Endodermal cell (in vitro differentiated cells): Measurements from ENCODE around the gene SP3. TPM values are rescaled to one million over a fixed set of nuclear protein-coding genes. Genes with fewer than 3 reads are reported as not detected.

Experiments
- DNase-seq: peaks from one replicate; pipeline ENCODE4 v3.0.0-alpha.2; 2017
- H3K27ac ChIP-seq: 2 replicates; pipeline ENCODE4 v1.5.1; 2013; ENCODE audit warnings: mild to moderate bottlenecking, low read depth, low read length, moderate library complexity
- H3K27me3 ChIP-seq: 2 replicates; pipeline ENCODE4 v1.6.1; 2013; ENCODE audit warnings: mild to moderate bottlenecking, low read length, moderate library complexity; ENCODE audit not compliant: insufficient read depth, control insufficient read depth, poor library complexity, severe bottlenecking
- H3K36me3 ChIP-seq: 2 replicates; pipeline ENCODE4 v1.7.0; 2013; ENCODE audit warnings: mild to moderate bottlenecking, low read length, moderate library complexity; ENCODE audit not compliant: control insufficient read depth, insufficient read depth
- H3K4me1 ChIP-seq: one replicate; pipeline ENCODE4 v1.7.0; 2013; ENCODE audit warnings: low read length; ENCODE audit not compliant: control insufficient read depth, insufficient read depth
- H3K4me3 ChIP-seq: 2 replicates; pipeline ENCODE4 v1.5.1; 2013; ENCODE audit warnings: mild to moderate bottlenecking, low read length, moderate library complexity
- H3K9ac ChIP-seq: 2 replicates; pipeline ENCODE4 v1.6.1; 2013; ENCODE audit warnings: mild to moderate bottlenecking, low read length, moderate library complexity; ENCODE audit not compliant: poor library complexity, severe bottlenecking; ENCODE audit errors: extremely low read depth
- H3K9me3 ChIP-seq: 2 replicates; pipeline ENCODE4 v1.6.1; 2013; ENCODE audit warnings: mild to moderate bottlenecking, low read length, moderate library complexity; ENCODE audit not compliant: control insufficient read depth
- H3K27ac Mint-ChIP-seq: 2 replicates; pipeline ENCODE4 v1.8.0; 2020; ENCODE audit warnings: mixed read lengths
- H3K27me3 Mint-ChIP-seq: 2 replicates; pipeline ENCODE4 v1.8.0; 2021; ENCODE audit warnings: mild to moderate bottlenecking, mixed read lengths; ENCODE audit not compliant: insufficient read depth
- H3K36me3 Mint-ChIP-seq: 2 replicates; pipeline ENCODE4 v1.8.0; 2020; ENCODE audit warnings: low read depth, mixed read lengths
- H3K4me1 Mint-ChIP-seq: 2 replicates; pipeline ENCODE4 v1.8.0; 2020; ENCODE audit warnings: mixed read lengths
- H3K4me3 Mint-ChIP-seq: 2 replicates; pipeline ENCODE4 v1.8.0; 2020; ENCODE audit warnings: mild to moderate bottlenecking, moderate library complexity, mixed read lengths
- H3K9me3 Mint-ChIP-seq: 2 replicates; pipeline ENCODE4 v1.8.0; 2020; ENCODE audit warnings: mild to moderate bottlenecking, mixed read lengths
- CTCF ChIP-seq: fragments of 200-600 bp; sonication (generic); conservative IDR thresholded peaks from 2 replicates; pipeline ENCODE4 v1.5.0; 2021; ENCODE audit warnings: antibody characterized with exemption, mild to moderate bottlenecking
- WGBS, 2 experiments: methylation state at CpG; one replicate each; pipeline versions ENCODE4 v1.1.5 to v1.1.7; 2013; ENCODE audit warnings: missing lambda C conversion rate in 2 of 2, mixed read lengths in 1 of 2; ENCODE audit not compliant: insufficient coverage in 1 of 2, insufficient read length in 1 of 2; 5-methylcytosine and 5-hydroxymethylcytosine counted together
- long read RNA-seq, 4 experiments: library from polyadenylated mRNA in 2 of 4; library from RNA in 1 of 4; library from capped mRNA in 1 of 4; stranded (forward) in 3 of 4; unstranded in 1 of 4; transcript quantifications; one replicate each; pipeline ENCODE4 v2.0.0, GENCODE V29; 2020 to 2021; ENCODE audit warnings: inconsistent platforms in 1 of 4
- polyA plus RNA-seq, 2 experiments: library from polyadenylated mRNA; stranded (reverse); fragments of 50-300 nt; gene quantifications; one replicate each; pipeline ENCODE4 v1.2.3, GENCODE V29; 2013
- total RNA-seq, 2 donors: library from RNA; stranded (reverse); fragmentation: NEBNext Ultra II Directional in 1 of 2; extraction: Animal tissue kit (Norgen Biotek cat#: 25700) in 1 of 2; gene quantifications; 2 replicates in 1 of 2; 3 replicates in 1 of 2; pipeline ENCODE4 v1.2.1, GENCODE V29; 2021

The SP3 gene
- total RNA-seq = 10 to 100 TPM; 80.2 to 83.7 TPM
- polyA plus RNA-seq (2013, experiment 1 of 2) = 86.8 TPM
- 81.4 TPM for polyA plus RNA-seq (2013, experiment 2 of 2)
- long read RNA-seq, experiment 1, full-length matches to known transcripts = 6 of 24 reads
- long read RNA-seq, experiment 1, partial matches to known transcripts = 7 of 24 reads
- long read RNA-seq, experiment 1, other reads (novel, unspliced or antisense) = 11 of 24 reads
- long read RNA-seq, experiment 2, full-length matches to known transcripts = 67 of 106 reads
- long read RNA-seq, experiment 2, partial matches to known transcripts = 23 of 106 reads
- long read RNA-seq, experiment 2, other reads (novel, unspliced or antisense) = 16 of 106 reads
- long read RNA-seq, experiment 3, full-length matches to known transcripts = 115 of 148 reads
- long read RNA-seq, experiment 3, partial matches to known transcripts = 16 of 148 reads
- long read RNA-seq, experiment 3, other reads (novel, unspliced or antisense) = 17 of 148 reads
- long read RNA-seq, experiment 4, full-length matches to known transcripts = 3 of 9 reads
- long read RNA-seq, experiment 4, partial matches to known transcripts = 5 of 9 reads
- long read RNA-seq, experiment 4, other reads (novel, unspliced or antisense) = 1 of 9 reads

- DNase-seq = peak; percentile 99
- WGBS, 2 experiments = 0% methylated on average over 16 to 52 of the region's 52 CpGs
- Mint-ChIP-seq H3K4me1 (peaks cover 28% of the 10 kb centered on the region), H3K9me3 (peaks cover 13% of the 10 kb centered on the region), H3K27me3 (no peaks in the 10 kb centered on the region), H3K36me3 (peaks cover 21% of the 10 kb centered on the region), H3K4me3 (peak within 1 kb of the TSS; percentile 95), H3K27ac (peak within 1 kb of the TSS; percentile 97)
- Histone ChIP-seq H3K9me3 (peaks cover 15% of the 10 kb centered on the region), H3K9ac (peak within 1 kb of the TSS; percentile 81), H3K4me3 (peak within 1 kb of the TSS; percentile 86), H3K4me1 (peaks cover 3% of the 10 kb centered on the region), H3K27me3 (no peaks in the 10 kb centered on the region), H3K27ac (peak within 1 kb of the TSS; percentile 99), H3K36me3 (peaks cover 15% of the 10 kb centered on the region)
- TF ChIP-seq CTCF = no peak
Measured at GRCh38 chr2:173965372-173966025, at the start of gene SP3. TSS of gene SP3 (minus strand) at chr2:173965373. CDS start at chr2:173965171, 202 bp downstream.

DNA sequence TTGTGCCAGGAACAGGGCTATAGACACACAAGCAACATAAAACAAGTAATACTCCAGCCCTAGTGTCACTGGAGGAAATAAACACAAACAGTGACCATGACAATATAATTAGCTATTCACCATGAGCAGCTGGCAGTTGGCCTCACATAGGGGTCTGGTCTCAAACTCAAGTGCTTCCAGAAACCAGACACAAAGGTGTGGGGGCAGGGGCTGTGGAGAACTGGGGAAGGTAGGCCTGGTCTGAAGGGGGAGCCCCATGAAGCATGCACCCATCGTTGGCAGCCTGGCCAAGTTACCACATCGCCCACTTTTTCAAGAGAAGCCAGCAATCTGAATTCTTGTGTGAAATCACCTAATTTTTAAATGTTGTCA, 49.5 kb upstream of the SP3 start:
- H3K4me1 Mint-ChIP-seq = peaks cover 23% of the 10 kb centered on the region
- 81 to 85% methylated on average over 2 of the region's 2 CpGs for WGBS, 2 experiments
- no peak overlapping the region for H3K4me3 Mint-ChIP-seq
- peak overlapping the region; percentile 58 for H3K27ac Mint-ChIP-seq
- H3K27ac ChIP-seq = no peak overlapping the region
- no peaks in the 10 kb centered on the region for H3K27me3 ChIP-seq
- H3K4me3 ChIP-seq = no peak overlapping the region
- no peak overlapping the region for H3K9ac ChIP-seq
- no peaks in the 10 kb centered on the region for H3K36me3 ChIP-seq
- TF ChIP-seq CTCF = no peak
- H3K4me1 ChIP-seq = peaks cover 6% of the 10 kb centered on the region
- H3K9me3 Mint-ChIP-seq = no peaks in the 10 kb centered on the region
- peaks cover 11% of the 10 kb centered on the region for H3K27me3 Mint-ChIP-seq
- no peaks in the 10 kb centered on the region for H3K9me3 ChIP-seq
- DNase-seq = no peak
- no peaks in the 10 kb centered on the region for H3K36me3 Mint-ChIP-seq

- H3K27ac ChIP-seq = no peak overlapping the region
- peaks cover 6% of the 10 kb centered on the region for H3K4me1 ChIP-seq
- H3K27ac Mint-ChIP-seq = peak overlapping the region; percentile 58
- H3K36me3 Mint-ChIP-seq = no peaks in the 10 kb centered on the region
- H3K9me3 ChIP-seq = no peaks in the 10 kb centered on the region
- H3K36me3 ChIP-seq = no peaks in the 10 kb centered on the region
- peaks cover 23% of the 10 kb centered on the region for H3K4me1 Mint-ChIP-seq
- no peaks in the 10 kb centered on the region for H3K9me3 Mint-ChIP-seq
- no peak overlapping the region for H3K4me3 Mint-ChIP-seq
- no peak for TF ChIP-seq CTCF
- no peaks in the 10 kb centered on the region for H3K27me3 ChIP-seq
- WGBS, 2 experiments = 74 to 81% methylated on average over 5 to 6 of the region's 6 CpGs
- no peak overlapping the region for H3K4me3 ChIP-seq
- no peak overlapping the region for H3K9ac ChIP-seq
- no peak for DNase-seq
- peaks cover 11% of the 10 kb centered on the region for H3K27me3 Mint-ChIP-seq
Measured at GRCh38 chr2:174014011-174014698, 49.0 kb upstream of the SP3 start.
